Keratinocyte (primary cell): Measurements from ENCODE around the gene ELFN2. TPM values are rescaled to one million over a fixed set of nuclear protein-coding genes. Genes with fewer than 3 reads are reported as not detected.

ENCODE experiments used
- DNase-seq: peaks from one replicate; pipeline ENCODE4 v3.0.0-alpha.2; 2011; ENCODE audit warnings: low read depth, missing footprints, low spot score
- FAIRE-seq: peaks from 2 replicates; lab custom pipeline; 2011; peaks lifted over from hg19 to GRCh38; lab: Jason Lieb, UNC
- H2AFZ ChIP-seq: 2 replicates; pipeline ENCODE4 v1.6.0; 2012; ENCODE audit warnings: low read length, control low read depth, inconsistent platforms; ENCODE audit not compliant: control insufficient read depth
- H3K27ac ChIP-seq: 2 replicates; pipeline ENCODE4 v1.5.1; 2011; ENCODE audit warnings: low read length; ENCODE audit not compliant: control insufficient read depth, insufficient read depth
- H3K27me3 ChIP-seq: 3 replicates; pipeline ENCODE4 v1.6.0; 2011; ENCODE audit warnings: low read length; ENCODE audit not compliant: control insufficient read depth, insufficient read depth; ENCODE audit errors: extremely low read depth
- H3K36me3 ChIP-seq, 2 experiments: 2 replicates in 1 of 2; 3 replicates in 1 of 2; pipeline ENCODE4 v1.5.1; 2011; ENCODE audit warnings: low read length in 2 of 2, mild to moderate bottlenecking in 1 of 2; ENCODE audit not compliant: control insufficient read depth in 2 of 2, insufficient read depth in 2 of 2; ENCODE audit errors: extremely low read depth in 1 of 2
- H3K4me1 ChIP-seq: 3 replicates; pipeline ENCODE4 v1.5.1; 2011; ENCODE audit warnings: low read length; ENCODE audit not compliant: control insufficient read depth, insufficient read depth; ENCODE audit errors: extremely low read depth
- H3K4me2 ChIP-seq: 3 replicates; pipeline ENCODE4 v1.6.0; 2011; ENCODE audit warnings: low read depth, low read length; ENCODE audit not compliant: control insufficient read depth, insufficient read depth; ENCODE audit errors: extremely low read depth
- H3K4me3 ChIP-seq, 3 experiments: fragments of 200-600 bp in 1 of 3; sonication (generic) in 1 of 3; 2 replicates in 2 of 3; 3 replicates in 1 of 3; pipeline ENCODE4 v1.5.1; 2011 to 2016; ENCODE audit warnings: low read length in 3 of 3, mild to moderate bottlenecking in 3 of 3, control low read depth in 2 of 3, inconsistent platforms in 1 of 3, low read depth in 1 of 3, mixed read lengths in 1 of 3, mixed run types in 1 of 3, moderate library complexity in 1 of 3; ENCODE audit not compliant: control insufficient read depth in 2 of 3, insufficient read depth in 2 of 3; ENCODE audit errors: extremely low read depth in 1 of 3
- H3K79me2 ChIP-seq: 2 replicates; pipeline ENCODE4 v1.6.0; 2012; ENCODE audit warnings: low read length; ENCODE audit not compliant: control insufficient read depth, insufficient read depth
- H3K9ac ChIP-seq: 3 replicates; pipeline ENCODE4 v1.6.0; 2011; ENCODE audit warnings: low read length; ENCODE audit not compliant: control insufficient read depth, insufficient read depth; ENCODE audit errors: extremely low read depth
- H3K9me1 ChIP-seq: 3 replicates; pipeline ENCODE4 v1.6.0; 2011; ENCODE audit warnings: low read length; ENCODE audit not compliant: control insufficient read depth, insufficient read depth; ENCODE audit errors: extremely low read depth
- H3K9me3 ChIP-seq: 2 replicates; pipeline ENCODE4 v1.5.1; 2012; ENCODE audit warnings: low read depth, low read length; ENCODE audit not compliant: control insufficient read depth
- H4K20me1 ChIP-seq: 3 replicates; pipeline ENCODE4 v1.6.0; 2011; ENCODE audit warnings: low read length; ENCODE audit not compliant: control insufficient read depth, insufficient read depth; ENCODE audit errors: extremely low read depth
- CTCF ChIP-seq, 3 experiments: IDR thresholded peaks in 1 of 3; conservative IDR thresholded peaks in 1 of 3; optimal IDR thresholded peaks in 1 of 3; 2 replicates in 2 of 3; 3 replicates in 1 of 3; pipeline versions ENCODE3 to v1.5.1; 2011; ENCODE audit warnings: low read length in 3 of 3, mild to moderate bottlenecking in 3 of 3, moderate library complexity in 2 of 3, control low read depth in 1 of 3, inconsistent platforms in 1 of 3; ENCODE audit not compliant: insufficient read depth in 2 of 3; ENCODE audit errors: extremely low read depth in 1 of 3
- EZH2 ChIP-seq: IDR thresholded peaks from one replicate; pipeline ENCODE4 v1.6.1; 2012; ENCODE audit warnings: inconsistent platforms, mild to moderate bottlenecking, low read length, moderate library complexity
- dilution Hi-C: fragments of 300-500 bp; cut with MboI; formaldehyde crosslinking; loops from one replicate; pipeline ENCODE4 v1.7.0; 2020; ENCODE audit warnings: low sequenced_read_pairs; ENCODE audit not compliant: extremely low pct_ligation_motif_present
- polyA plus RNA-seq, 5 experiments: library from polyadenylated mRNA; depleted of rRNA in 3 of 5; stranded (reverse) in 3 of 5; stranded (forward) in 1 of 5; unstranded in 1 of 5; fragments of >200 nt; gene quantifications; 1 replicate in 1 of 5; 2 replicates in 3 of 5; 3 replicates in 1 of 5; pipeline versions ENCODE4 v1.2.1 to v1.2.3, GENCODE V29; 2011 to 2012; ENCODE audit warnings: missing spikeins in 2 of 5, low read depth in 1 of 5, low replicate concordance in 1 of 5

Gene ELFN2
- polyA plus RNA-seq, 1 donor (not counting 4 experiments of a cell fraction or from before 2014, with no cell fraction given) = 0.13 TPM

GRCh38 chr22:37377138-37377537 is 50.1 kb downstream of the ELFN2 start:
- Histone ChIP-seq H3K4me1 (no peaks in the 10 kb centered on the region), H3K79me2 (no peaks in the 10 kb centered on the region), H3K9me1 (no peaks in the 10 kb centered on the region), H3K9ac (no peak overlapping the region), H4K20me1 (no peaks in the 10 kb centered on the region), H3K36me3 (no peaks in the 10 kb centered on the region), H2AFZ (no peak overlapping the region), H3K27ac (no peak overlapping the region), H3K4me2 (no peak overlapping the region), H3K27me3 (peaks cover 45% of the 10 kb centered on the region), H3K4me3 (no peak overlapping the region), H3K9me3 (no peaks in the 10 kb centered on the region)
- TF ChIP-seq CTCF (optimal IDR thresholded peaks at IDR 0.05 in 1 of 3, IDR thresholded peaks at IDR 0.05 in 1 of 3, conservative IDR thresholded peaks at IDR 0.05 in 1 of 3; ENCODE audit: extremely low read depth in 1 of 3, insufficient read depth in 2 of 3, low read length in 3 of 3) = no peak
- TF ChIP-seq EZH2 = no peak
- dilution Hi-C loops = no loop called here
- FAIRE-seq (no peak), DNase-seq (no peak)

- H2AFZ ChIP-seq = no peak overlapping the region
- H3K9me3 ChIP-seq = no peaks in the 10 kb centered on the region
- no peak overlapping the region for H3K27ac ChIP-seq
- DNase-seq (no peak), FAIRE-seq (no peak)
- no peaks in the 10 kb centered on the region for H4K20me1 ChIP-seq
- H3K79me2 ChIP-seq = no peaks in the 10 kb centered on the region
- no peak overlapping the region for H3K9ac ChIP-seq
- TF ChIP-seq CTCF (optimal IDR thresholded peaks at IDR 0.05 in 1 of 3, IDR thresholded peaks at IDR 0.05 in 1 of 3, conservative IDR thresholded peaks at IDR 0.05 in 1 of 3; ENCODE audit: extremely low read depth in 1 of 3, insufficient read depth in 2 of 3, low read length in 3 of 3) (no peak), EZH2 (no peak)
- dilution Hi-C loops = no loop called here
- no peak overlapping the region for H3K4me2 ChIP-seq
- no peaks in the 10 kb centered on the region for H3K36me3 ChIP-seq
- no peaks in the 10 kb centered on the region for H3K9me1 ChIP-seq
- H3K4me1 ChIP-seq = no peaks in the 10 kb centered on the region
- H3K4me3 ChIP-seq = no peak overlapping the region
- H3K27me3 ChIP-seq = peaks cover 45% of the 10 kb centered on the region
Observed at GRCh38 chr22:37376643-37377042, 50.6 kb downstream of the ELFN2 start.
